Stimulated activated CD8-positive, alpha-beta memory T cell treated with anti-CD3 and anti-CD28 coated beads, Interleukin-2, amount 100 ng/mL, for 48 hours (primary cell): ENCODE measurements around the gene ELK4.

ENCODE experiments used
- DNase-seq, 2 donors: peaks; one replicate each; pipeline ENCODE4 v3.0.0-alpha.2; 2020; ENCODE audit warnings: low read depth in 2 of 2

Gene ELK4

GRCh38 chr1:205581321-205581980, 50.4 kb downstream of the ELK4 start:
- DNase-seq, result no peak

- DNase-seq, result no peak
These were observed 51.0 kb downstream of the ELK4 start for GRCh38 chr1:205580923-205581180.

GRCh38 chr1:205580140-205580922, 51.5 kb downstream of the ELK4 start:
- DNase-seq, result no peak

- no peak for DNase-seq
These were observed 52.1 kb downstream of the ELK4 start for GRCh38 chr1:205579711-205580110.

- no peak for DNase-seq
These were observed 52.8 kb downstream of the ELK4 start for GRCh38 chr1:205578780-205579571.

- DNase-seq, result no peak
These were observed 53.7 kb downstream of the ELK4 start for GRCh38 chr1:205577874-205578658.

GRCh38 chr1:205576805-205577761, 54.7 kb downstream of the ELK4 start:
- DNase-seq, result no peak

- no peak for DNase-seq
These were observed 55.8 kb downstream of the ELK4 start for GRCh38 chr1:205576011-205576410.

- DNase-seq, result no peak
These were observed 56.4 kb downstream of the ELK4 start for GRCh38 chr1:205575294-205575885.

- DNase-seq, result no peak
These were observed 59.4 kb downstream of the ELK4 start for GRCh38 chr1:205572421-205572820.

- DNase-seq, result no peak
These were observed 60.1 kb downstream of the ELK4 start for GRCh38 chr1:205571747-205572146.

- DNase-seq, result no peak
These were observed 60.8 kb downstream of the ELK4 start for GRCh38 chr1:205570796-205571537.

- DNase-seq, result no peak
These were observed 61.7 kb downstream of the ELK4 start for GRCh38 chr1:205570173-205570501.

GRCh38 chr1:205569411-205570172, 62.2 kb downstream of the ELK4 start:
- no peak for DNase-seq

GRCh38 chr1:205568469-205569361, 63.1 kb downstream of the ELK4 start:
- no peak for DNase-seq

GRCh38 chr1:205568135-205568468, 63.7 kb downstream of the ELK4 start:
- DNase-seq, result no peak

GRCh38 chr1:205567716-205568115, 64.1 kb downstream of the ELK4 start:
- no peak for DNase-seq

GRCh38 chr1:205565799-205566198, 66.0 kb downstream of the ELK4 start:
- DNase-seq, result no peak
